SK-N-SH (cell line): ENCODE measurements around the gene P3H4. TPM values are rescaled to one million over a fixed set of nuclear protein-coding genes. Genes with fewer than 3 reads are reported as not detected.
A peak's percentile ranks its signal among the peaks of the same experiment; 100 is the strongest.

Experiments
- CTCF ChIA-PET: fragments of 300-600, 350-600 bp; formaldehyde crosslinking; extraction: SDS; loops from one replicate; lab custom pipeline; 2021; lab: Yijun Ruan, JAX
- POLR2A ChIA-PET: fragments of 350-600 bp; sonication (Branson Sonifier 250); formaldehyde crosslinking; extraction: SDS; loops from one replicate; lab custom pipeline; 2020; ENCODE audit warnings: antibody characterized with exemption, inconsistent platforms; lab: Yijun Ruan, JAX
- DNase-seq: peaks from one replicate; pipeline ENCODE4 v3.0.0; 2012
- H2AFZ ChIP-seq: fragments of 200-600 bp; sonication (generic); 2 replicates; pipeline ENCODE4 v1.8.1; 2016; ENCODE audit warnings: antibody characterized with exemption, mild to moderate bottlenecking, low read depth
- H3F3A ChIP-seq: fragments of 200-600 bp; sonication (generic); replicated peaks from 2 replicates; pipeline ENCODE3; 2016; ENCODE audit warnings: antibody characterized with exemption, mild to moderate bottlenecking; ENCODE audit not compliant: insufficient read depth
- H3K27ac ChIP-seq, 2 experiments: fragments of 200-500 bp in 1 of 2; fragments of 200-600 bp in 1 of 2; sonication (Bioruptor generic) in 1 of 2; sonication (generic), shearing (Covaris generic) in 1 of 2; 2 replicates each; pipeline versions ENCODE4 v1.5.1 to v1.6.1; 2014 to 2016; ENCODE audit warnings: low read depth in 2 of 2, inconsistent platforms in 1 of 2, low read length in 1 of 2, mild to moderate bottlenecking in 1 of 2, mixed read lengths in 1 of 2
- H3K27me3 ChIP-seq: fragments of 200-600 bp; sonication (generic), shearing (Covaris generic); 2 replicates; pipeline ENCODE4 v1.6.1; 2016; ENCODE audit warnings: mixed run types; ENCODE audit not compliant: insufficient read depth
- H3K36me3 ChIP-seq, 2 experiments: fragments of 200-500 bp in 1 of 2; fragments of 200-600 bp in 1 of 2; sonication (Bioruptor generic) in 1 of 2; sonication (generic) in 1 of 2; replicated peaks in 1 of 2; 2 replicates each; pipeline versions ENCODE3 to v1.5.1; 2014 to 2016; ENCODE audit warnings: low read length in 1 of 2, mild to moderate bottlenecking in 1 of 2; ENCODE audit not compliant: insufficient read depth in 2 of 2, control insufficient read depth in 1 of 2
- H3K4me1 ChIP-seq, 2 experiments: fragments of 200-500 bp in 1 of 2; fragments of 200-600 bp in 1 of 2; sonication (Bioruptor generic) in 1 of 2; sonication (generic), shearing (Covaris generic) in 1 of 2; 2 replicates each; pipeline versions ENCODE4 v1.5.1 to v1.6.1; 2014 to 2016; ENCODE audit warnings: low read depth in 1 of 2, low read length in 1 of 2, mixed run types in 1 of 2; ENCODE audit not compliant: insufficient read depth in 2 of 2, control insufficient read depth in 1 of 2
- H3K4me2 ChIP-seq: fragments of 200-600 bp; sonication (generic), shearing (Covaris generic); 2 replicates; pipeline ENCODE4 v1.6.1; 2017; ENCODE audit warnings: mixed run types
- H3K4me3 ChIP-seq, 2 experiments: fragments of 200-500 bp in 1 of 2; fragments of 200-600 bp in 1 of 2; sonication (Bioruptor generic) in 1 of 2; sonication (generic), shearing (Covaris generic) in 1 of 2; 2 replicates each; pipeline versions ENCODE4 v1.5.1 to v1.8.1; 2014 to 2016; ENCODE audit warnings: low read depth in 2 of 2, inconsistent platforms in 1 of 2, low read length in 1 of 2, mild to moderate bottlenecking in 1 of 2, mixed read lengths in 1 of 2, moderate library complexity in 1 of 2
- H3K79me2 ChIP-seq: fragments of 200-600 bp; sonication (generic); 2 replicates; pipeline ENCODE4 v1.8.1; 2017; ENCODE audit warnings: mild to moderate bottlenecking; ENCODE audit not compliant: insufficient read depth
- H3K9ac ChIP-seq: fragments of 200-600 bp; sonication (generic); 2 replicates; pipeline ENCODE4 v1.6.1; 2017; ENCODE audit warnings: mixed run types
- H3K9me2 ChIP-seq: fragments of 200-600 bp; sonication (generic); 2 replicates; pipeline ENCODE4 v1.6.1; 2017; ENCODE audit warnings: mixed run types
- H3K9me3 ChIP-seq: fragments of 200-600 bp; sonication (generic); 2 replicates; pipeline ENCODE4 v1.6.1; 2017; ENCODE audit warnings: mixed run types, mild to moderate bottlenecking, moderate library complexity
- H4K20me1 ChIP-seq: fragments of 200-600 bp; sonication (generic); 2 replicates; pipeline ENCODE4 v1.6.1; 2017; ENCODE audit warnings: mild to moderate bottlenecking, mixed run types; ENCODE audit not compliant: insufficient read depth
- ELF1 ChIP-seq: IDR thresholded peaks from 2 replicates; pipeline ENCODE4 v1.4.0; 2012
- EZH2phosphoT487 ChIP-seq: fragments of 200-600 bp; sonication (generic); IDR thresholded peaks from 2 replicates; pipeline ENCODE4 v1.6.1; 2017; ENCODE audit warnings: low read depth, mixed run types, mild to moderate bottlenecking, antibody characterized with exemption, moderate library complexity, borderline replicate concordance
- FOSL2 ChIP-seq: IDR thresholded peaks from 2 replicates; pipeline ENCODE4 v1.4.0; 2012; ENCODE audit warnings: low read depth, mild to moderate bottlenecking, moderate library complexity, borderline replicate concordance
- FOXM1 ChIP-seq: IDR thresholded peaks from 2 replicates; pipeline ENCODE4 v1.4.0; 2012; ENCODE audit warnings: low read depth, mild to moderate bottlenecking
- GABPA ChIP-seq: IDR thresholded peaks from 2 replicates; pipeline ENCODE4 v1.4.0; 2012; ENCODE audit warnings: low read depth, mild to moderate bottlenecking
- GATA2 ChIP-seq: sonication (generic); formaldehyde crosslinking; IDR thresholded peaks from 2 replicates; pipeline ENCODE4 v1.5.0; 2020; ENCODE audit warnings: mild to moderate bottlenecking, missing genetic modification reagents
- MEF2A ChIP-seq: IDR thresholded peaks from 2 replicates; pipeline ENCODE4 v1.4.0; 2012; ENCODE audit warnings: low read depth, borderline replicate concordance
- MXI1 ChIP-seq: IDR thresholded peaks from 2 replicates; pipeline ENCODE4 v1.6.1; 2012; ENCODE audit warnings: mild to moderate bottlenecking, low read depth, low read length, improper control_type of control experiment
- RFX5 ChIP-seq: IDR thresholded peaks from 2 replicates; pipeline ENCODE4 v1.6.1; 2012; ENCODE audit warnings: mild to moderate bottlenecking, improper control_type of control experiment, low read length
- TEAD4 ChIP-seq: IDR thresholded peaks from 2 replicates; pipeline ENCODE4 v1.4.0; 2012; ENCODE audit warnings: mild to moderate bottlenecking, borderline replicate concordance; ENCODE audit not compliant: insufficient read depth
- WGBS: methylation state at CpG from one replicate; pipeline ENCODE4 v1.1.6; 2017; ENCODE audit warnings: low lambda C conversion rate; 5-methylcytosine and 5-hydroxymethylcytosine counted together
- polyA plus RNA-seq, 3 experiments: library from polyadenylated mRNA; depleted of rRNA; stranded (reverse); fragments of >200 nt; gene quantifications; 2 replicates each; pipeline ENCODE4 v1.2.3, GENCODE V29; 2012
- TF ChIP-seq, protein P1 (sequence below): IDR thresholded peaks from 2 replicates; pipeline ENCODE4 v1.4.0; 2012; ENCODE audit warnings: low read depth, borderline replicate concordance
- TF ChIP-seq, protein P2 (sequence below): IDR thresholded peaks from 2 replicates; pipeline ENCODE4 v1.6.1; 2012; ENCODE audit warnings: mild to moderate bottlenecking, low read depth, low read length, moderate library complexity
- TF ChIP-seq, protein P3 (sequence below): fragments of 150-350 bp; IDR thresholded peaks from 2 replicates; pipeline ENCODE4 v1.6.1; 2017; ENCODE audit warnings: antibody characterized with exemption, low read length, low read depth, borderline replicate concordance
- TF ChIP-seq, protein P4 (sequence below): IDR thresholded peaks from 2 replicates; pipeline ENCODE4 v1.4.0; 2012; ENCODE audit warnings: low read depth

The P3H4 gene
- polyA plus RNA-seq, 1 of the 3 experiments (the other 2 are of a cell fraction) = 88.3 TPM

DNA sequence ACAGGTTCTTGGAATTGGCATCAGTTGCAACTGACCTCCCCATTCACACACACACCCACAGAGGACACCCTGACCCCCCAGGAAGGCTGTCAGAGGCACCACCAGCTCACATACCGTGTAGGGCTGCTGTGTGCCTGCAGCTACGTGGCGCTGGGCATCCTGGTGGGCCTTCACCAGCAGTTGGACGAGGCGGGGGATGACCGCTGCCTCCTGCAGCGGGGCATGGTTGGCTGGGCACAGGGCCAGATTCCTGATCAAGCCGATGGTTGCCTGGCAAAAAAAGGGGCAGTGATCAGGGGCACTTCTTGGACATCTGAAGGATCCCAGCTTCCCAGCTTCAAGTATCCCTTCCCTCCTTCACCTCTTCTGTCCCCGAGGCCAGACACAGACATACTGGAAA lies 53.1 kb downstream of the P3H4 start:
- H3K27me3 ChIP-seq = no peaks in the 10 kb centered on the region
- TF ChIP-seq EZH2phosphoT487 (no peak), FOXM1 (no peak), GATA2 (CRISPR knock-in tag) (no peak), TEAD4 (no peak), ELF1 (no peak), MXI1 (no peak), GABPA (no peak), MEF2A (no peak), FOSL2 (no peak), RFX5 (no peak)
- TF ChIP-seq, protein P1, sequence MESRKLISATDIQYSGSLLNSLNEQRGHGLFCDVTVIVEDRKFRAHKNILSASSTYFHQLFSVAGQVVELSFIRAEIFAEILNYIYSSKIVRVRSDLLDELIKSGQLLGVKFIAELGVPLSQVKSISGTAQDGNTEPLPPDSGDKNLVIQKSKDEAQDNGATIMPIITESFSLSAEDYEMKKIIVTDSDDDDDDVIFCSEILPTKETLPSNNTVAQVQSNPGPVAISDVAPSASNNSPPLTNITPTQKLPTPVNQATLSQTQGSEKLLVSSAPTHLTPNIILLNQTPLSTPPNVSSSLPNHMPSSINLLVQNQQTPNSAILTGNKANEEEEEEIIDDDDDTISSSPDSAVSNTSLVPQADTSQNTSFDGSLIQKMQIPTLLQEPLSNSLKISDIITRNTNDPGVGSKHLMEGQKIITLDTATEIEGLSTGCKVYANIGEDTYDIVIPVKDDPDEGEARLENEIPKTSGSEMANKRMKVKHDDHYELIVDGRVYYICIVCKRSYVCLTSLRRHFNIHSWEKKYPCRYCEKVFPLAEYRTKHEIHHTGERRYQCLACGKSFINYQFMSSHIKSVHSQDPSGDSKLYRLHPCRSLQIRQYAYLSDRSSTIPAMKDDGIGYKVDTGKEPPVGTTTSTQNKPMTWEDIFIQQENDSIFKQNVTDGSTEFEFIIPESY = no peak
- TF ChIP-seq, protein P2, sequence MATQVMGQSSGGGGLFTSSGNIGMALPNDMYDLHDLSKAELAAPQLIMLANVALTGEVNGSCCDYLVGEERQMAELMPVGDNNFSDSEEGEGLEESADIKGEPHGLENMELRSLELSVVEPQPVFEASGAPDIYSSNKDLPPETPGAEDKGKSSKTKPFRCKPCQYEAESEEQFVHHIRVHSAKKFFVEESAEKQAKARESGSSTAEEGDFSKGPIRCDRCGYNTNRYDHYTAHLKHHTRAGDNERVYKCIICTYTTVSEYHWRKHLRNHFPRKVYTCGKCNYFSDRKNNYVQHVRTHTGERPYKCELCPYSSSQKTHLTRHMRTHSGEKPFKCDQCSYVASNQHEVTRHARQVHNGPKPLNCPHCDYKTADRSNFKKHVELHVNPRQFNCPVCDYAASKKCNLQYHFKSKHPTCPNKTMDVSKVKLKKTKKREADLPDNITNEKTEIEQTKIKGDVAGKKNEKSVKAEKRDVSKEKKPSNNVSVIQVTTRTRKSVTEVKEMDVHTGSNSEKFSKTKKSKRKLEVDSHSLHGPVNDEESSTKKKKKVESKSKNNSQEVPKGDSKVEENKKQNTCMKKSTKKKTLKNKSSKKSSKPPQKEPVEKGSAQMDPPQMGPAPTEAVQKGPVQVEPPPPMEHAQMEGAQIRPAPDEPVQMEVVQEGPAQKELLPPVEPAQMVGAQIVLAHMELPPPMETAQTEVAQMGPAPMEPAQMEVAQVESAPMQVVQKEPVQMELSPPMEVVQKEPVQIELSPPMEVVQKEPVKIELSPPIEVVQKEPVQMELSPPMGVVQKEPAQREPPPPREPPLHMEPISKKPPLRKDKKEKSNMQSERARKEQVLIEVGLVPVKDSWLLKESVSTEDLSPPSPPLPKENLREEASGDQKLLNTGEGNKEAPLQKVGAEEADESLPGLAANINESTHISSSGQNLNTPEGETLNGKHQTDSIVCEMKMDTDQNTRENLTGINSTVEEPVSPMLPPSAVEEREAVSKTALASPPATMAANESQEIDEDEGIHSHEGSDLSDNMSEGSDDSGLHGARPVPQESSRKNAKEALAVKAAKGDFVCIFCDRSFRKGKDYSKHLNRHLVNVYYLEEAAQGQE = no peak
- TF ChIP-seq, protein P3, sequence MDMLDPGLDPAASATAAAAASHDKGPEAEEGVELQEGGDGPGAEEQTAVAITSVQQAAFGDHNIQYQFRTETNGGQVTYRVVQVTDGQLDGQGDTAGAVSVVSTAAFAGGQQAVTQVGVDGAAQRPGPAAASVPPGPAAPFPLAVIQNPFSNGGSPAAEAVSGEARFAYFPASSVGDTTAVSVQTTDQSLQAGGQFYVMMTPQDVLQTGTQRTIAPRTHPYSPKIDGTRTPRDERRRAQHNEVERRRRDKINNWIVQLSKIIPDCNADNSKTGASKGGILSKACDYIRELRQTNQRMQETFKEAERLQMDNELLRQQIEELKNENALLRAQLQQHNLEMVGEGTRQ = no peak
- TF ChIP-seq, protein P4, sequence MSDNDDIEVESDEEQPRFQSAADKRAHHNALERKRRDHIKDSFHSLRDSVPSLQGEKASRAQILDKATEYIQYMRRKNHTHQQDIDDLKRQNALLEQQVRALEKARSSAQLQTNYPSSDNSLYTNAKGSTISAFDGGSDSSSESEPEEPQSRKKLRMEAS = no peak
- TF ChIP-seq, all 33 proteins: peak for 0
- Histone ChIP-seq H3K27ac (no peak overlapping the region), H3K79me2 (no peaks in the 10 kb centered on the region), H2AFZ (no peak overlapping the region), H3K36me3 (peaks cover 0 to 7% of the 10 kb centered on the region in 2 experiments), H3F3A (no peaks in the 10 kb centered on the region), H3K4me2 (no peak overlapping the region), H3K9ac (no peak overlapping the region), H3K4me1 (no peaks in the 10 kb centered on the region; a peak in 1 of 4 replicates), H3K9me2 (no peaks in the 10 kb centered on the region), H4K20me1 (no peaks in the 10 kb centered on the region), H3K9me3 (no peaks in the 10 kb centered on the region), H3K4me3 (no peak overlapping the region)
- CTCF ChIA-PET = interaction anchor here (2.0 to 2.5 kb wide), 3 partner anchors 21 to 43 kb away, joined by 6 to 10 read pairs (median 7); partner anchors contain the start of gene JUP
- WGBS = 67% methylated on average over 3 of the region's 9 CpGs
- peak; percentile 75 for DNase-seq
- POLR2A ChIA-PET = no interaction called here
